ENCODE data around the gene ADCYAP1R1.

- TF ChIP-seq YY1 (IDR thresholded peaks at IDR 0.05; ENCODE audit: insufficient read depth, insufficient read length) (no peak), SUZ12 (IDR thresholded peaks at IDR 0.05; ENCODE audit: extremely low read depth, insufficient read depth, insufficient read length) (no peak)
These were observed 49.4 kb downstream of the ADCYAP1R1 start for GRCh38 chr7:31101544-31101943.
